Ureter (tissue), 1 donor: ENCODE results near the gene LLPH. TPM values are rescaled to one million over a fixed set of nuclear protein-coding genes. Genes with fewer than 3 reads are reported as not detected.

Experiments
- DNase-seq: peaks from one replicate; pipeline ENCODE4 v3.0.0-alpha.2; 2020; ENCODE audit warnings: low spot score
- total RNA-seq: library from RNA; stranded (reverse); gene quantifications from one replicate; pipeline ENCODE4 v1.2.4, GENCODE V29; 2023
- donor health status: DM: yes; HTN: yes; CAD: no.

LLPH gene
- total RNA-seq, 1 donor from 2014 or later, result 27.6 TPM

DNA sequence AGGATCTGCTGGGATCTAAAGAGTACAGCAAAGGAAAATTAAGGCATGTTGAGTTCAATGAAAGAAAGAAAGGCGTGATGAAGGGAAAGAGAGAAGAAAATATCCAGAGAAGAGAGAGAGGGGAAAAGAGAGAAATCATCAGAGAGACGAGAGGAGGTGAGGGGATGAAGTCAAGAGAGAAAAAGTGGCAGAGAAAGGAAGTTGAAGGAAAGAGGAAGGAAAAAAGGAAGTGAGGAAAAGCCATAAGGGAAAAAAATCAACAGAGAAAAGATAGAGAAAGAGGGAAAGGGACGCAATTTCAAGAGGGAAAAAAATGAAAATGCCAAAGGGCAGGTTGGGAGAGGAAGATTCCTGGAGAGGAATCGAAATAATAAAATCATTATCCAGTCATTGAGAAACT is 40.4 kb downstream of the LLPH start:
- no peak for DNase-seq

DNA sequence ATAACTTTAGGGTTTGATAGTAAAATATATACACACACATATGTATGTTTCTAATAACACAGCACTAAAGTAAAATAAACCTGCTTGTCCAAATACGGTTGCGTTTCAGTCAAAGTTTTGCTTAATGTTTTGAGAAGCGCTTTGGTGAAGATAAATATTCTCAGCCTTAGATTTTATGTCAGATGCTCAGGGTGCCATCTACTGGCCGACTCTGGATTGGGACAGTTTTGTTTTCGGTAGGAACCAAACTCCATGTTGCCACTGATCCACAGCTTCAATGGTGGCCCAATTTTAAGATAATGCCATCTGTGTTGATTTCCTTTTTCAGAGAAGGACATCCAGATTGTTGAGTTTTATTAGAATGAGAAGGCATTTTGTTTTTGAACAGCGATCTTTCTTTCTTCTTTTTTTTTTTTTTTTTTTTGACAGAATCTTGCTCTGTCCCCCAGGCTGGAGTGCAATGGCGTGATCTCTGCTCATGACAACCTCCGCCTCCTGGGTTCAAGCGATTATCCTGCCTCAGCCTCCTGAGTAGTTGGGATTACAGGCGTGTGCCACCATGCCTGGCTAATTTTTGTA is 43.1 kb downstream of the LLPH start:
- DNase-seq, result peak; percentile 62

DNA sequence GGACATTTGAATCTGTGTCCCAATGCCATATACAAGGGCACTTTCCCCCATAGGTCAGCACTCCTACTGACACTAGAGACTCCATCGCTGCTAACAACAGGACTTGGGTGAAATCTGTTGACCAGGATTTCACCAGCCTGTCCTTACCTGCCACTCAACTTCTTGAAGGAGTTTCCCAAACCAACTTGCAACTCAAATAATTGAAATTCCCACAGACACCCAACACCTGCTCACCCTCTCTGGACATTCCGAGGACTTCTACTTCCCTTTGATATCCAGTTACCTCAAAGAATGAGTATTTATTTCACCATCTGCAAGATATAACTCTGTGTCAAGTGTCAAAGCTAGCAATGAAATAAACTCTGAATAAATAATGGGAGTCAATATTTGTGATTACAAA is 44.6 kb downstream of the LLPH start:
- no peak for DNase-seq

DNA sequence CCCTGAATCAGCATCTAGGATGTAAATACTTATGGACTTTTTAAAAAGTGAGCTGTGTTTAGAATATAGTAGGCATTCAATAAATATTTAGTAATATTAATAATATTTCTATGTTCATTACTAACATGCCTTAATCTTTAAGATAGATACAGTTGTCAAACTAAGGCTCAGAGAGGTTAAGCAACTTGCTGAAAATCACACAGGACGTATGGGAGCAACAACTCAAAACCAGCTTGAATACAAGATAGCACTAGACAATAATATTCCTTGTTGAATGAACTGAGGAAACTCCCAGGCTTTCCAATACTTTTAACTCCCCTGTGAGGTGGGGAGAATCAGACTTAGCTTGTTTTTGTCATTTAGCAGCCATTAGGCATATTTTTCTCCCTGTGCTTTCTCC is 45.3 kb downstream of the LLPH start:
- no peak for DNase-seq

DNA sequence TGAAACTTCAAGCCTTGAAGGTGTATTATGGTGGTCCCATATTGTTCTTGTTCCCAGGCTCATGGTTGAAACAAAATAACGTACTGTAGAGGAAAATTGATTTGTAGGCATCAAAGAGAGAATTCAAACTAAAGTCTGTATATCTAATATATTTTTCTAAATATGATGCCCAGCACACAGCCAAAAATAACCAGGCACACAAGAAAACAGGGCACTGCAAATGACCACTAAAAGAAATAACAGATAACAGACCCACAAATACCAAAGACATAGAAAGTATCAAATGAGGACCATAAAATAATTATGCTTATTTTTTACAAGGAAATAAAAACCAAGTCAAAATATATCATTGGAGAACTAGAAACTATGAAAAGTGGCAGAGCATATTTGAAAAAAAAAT is 46.8 kb downstream of the LLPH start:
- no peak for DNase-seq

DNA sequence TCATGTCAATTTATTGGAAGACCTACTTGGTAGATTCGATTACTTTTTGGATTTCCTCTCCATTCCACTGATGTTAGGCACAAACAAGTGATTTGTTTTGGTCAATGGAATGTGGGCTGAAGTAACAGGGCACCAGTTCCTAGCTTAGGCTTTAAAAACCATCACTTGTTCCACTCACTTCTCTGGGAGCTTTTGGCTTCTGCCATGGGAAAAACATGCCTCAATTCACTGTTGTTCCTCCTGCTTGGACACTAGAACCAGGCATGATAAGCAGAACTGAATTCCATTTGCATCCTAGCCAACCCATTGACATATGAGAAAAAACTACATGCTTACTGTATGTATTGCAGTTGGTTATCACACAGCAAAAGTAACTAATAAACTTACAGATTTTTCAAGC is 47.8 kb downstream of the LLPH start:
- DNase-seq, result no peak

DNA sequence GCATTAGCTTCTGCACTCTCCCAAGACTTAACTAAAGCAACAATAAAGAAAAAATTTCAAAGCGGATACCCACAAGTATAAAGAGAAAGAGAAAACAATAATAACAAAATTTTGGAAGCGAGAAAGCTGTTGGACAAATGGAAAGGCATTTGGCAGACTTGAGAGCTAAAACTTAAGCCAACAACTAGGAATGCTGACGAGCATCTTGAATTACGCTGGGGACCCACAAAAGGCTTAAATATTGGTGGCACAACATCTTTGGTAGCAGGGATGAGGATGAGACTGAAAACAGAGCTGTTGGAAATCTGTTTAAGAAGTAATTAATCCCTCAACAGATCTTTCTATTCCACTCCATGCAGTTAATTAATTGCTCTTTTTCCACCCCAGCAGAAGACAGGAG is 49.8 kb downstream of the LLPH start:
- DNase-seq, result no peak

DNA sequence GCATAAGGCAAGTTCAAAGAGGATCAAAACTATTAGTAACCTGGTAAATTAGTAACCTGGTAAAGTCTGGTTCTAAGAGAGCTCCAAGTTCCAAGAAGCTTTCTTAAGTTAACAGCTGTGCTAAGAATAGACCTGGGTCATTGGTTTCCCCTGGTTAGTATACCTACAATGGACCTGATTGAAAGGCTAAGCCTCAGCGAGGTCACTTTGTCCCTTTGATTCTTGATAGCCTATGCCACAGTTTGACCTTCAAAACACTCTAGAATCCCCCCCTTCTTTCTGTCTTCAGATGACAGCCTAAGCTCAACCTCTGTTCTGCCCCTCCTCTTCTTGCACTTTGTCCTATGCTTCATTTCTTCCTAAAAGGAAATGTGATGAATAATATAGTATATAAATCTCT is 53.0 kb downstream of the LLPH start:
- no peak for DNase-seq

DNA sequence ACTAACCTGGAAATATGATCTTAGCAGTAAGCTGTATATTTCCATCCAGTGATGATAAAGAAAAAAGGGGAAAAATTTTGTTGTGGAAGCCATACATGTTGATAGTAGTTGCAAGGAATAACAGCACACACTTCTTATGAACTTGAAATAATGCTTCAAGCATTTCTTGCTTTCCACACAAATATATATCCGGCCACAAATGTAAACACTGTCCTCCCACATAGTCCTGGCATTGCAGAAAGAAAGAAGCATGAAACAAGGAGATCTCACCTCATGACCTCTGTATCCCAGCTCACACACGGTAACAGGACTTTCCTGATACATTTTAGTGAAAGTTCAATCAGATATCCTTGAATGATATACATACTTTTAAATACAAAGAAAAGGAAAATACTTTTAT is 56.0 kb downstream of the LLPH start:
- DNase-seq, result no peak

DNA sequence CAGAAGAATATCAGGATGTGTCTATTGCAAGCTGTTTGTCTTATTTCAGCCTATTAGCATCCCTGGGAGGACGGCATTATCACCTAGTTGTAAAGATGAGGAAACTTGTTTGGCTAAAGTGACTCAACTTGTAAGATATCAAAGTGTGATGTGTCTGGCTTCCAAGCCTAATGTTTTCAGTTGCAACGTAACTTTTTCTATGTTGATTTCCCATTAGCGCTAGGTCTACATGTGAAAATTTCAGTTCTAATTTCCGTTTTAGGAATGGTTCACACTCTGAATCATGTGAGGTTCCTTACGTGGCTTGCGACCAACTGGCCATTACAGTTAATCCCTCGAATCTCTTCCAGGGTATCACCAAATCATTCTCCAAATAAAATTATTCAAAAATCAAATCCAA is 58.0 kb downstream of the LLPH start:
- DNase-seq, result no peak

DNA sequence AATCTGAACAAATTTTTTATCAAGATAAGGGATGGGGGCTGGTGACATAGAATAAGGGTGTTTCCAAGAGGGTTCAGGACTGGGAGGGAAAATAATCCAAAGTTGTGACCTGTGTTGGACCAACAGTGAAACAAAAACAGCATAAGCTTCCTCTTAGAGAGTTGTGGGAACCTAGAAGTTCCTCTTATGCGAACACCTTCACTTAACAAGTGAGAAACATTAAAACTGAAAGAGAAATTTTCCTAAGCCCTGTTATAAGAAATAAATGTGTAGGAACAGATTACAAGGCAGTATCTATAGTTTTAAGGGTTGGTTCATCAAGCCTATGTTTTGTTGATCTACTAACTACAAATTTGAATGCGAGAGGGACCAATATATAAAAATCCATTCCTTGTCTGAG is 58.4 kb downstream of the LLPH start:
- DNase-seq, result no peak

DNA sequence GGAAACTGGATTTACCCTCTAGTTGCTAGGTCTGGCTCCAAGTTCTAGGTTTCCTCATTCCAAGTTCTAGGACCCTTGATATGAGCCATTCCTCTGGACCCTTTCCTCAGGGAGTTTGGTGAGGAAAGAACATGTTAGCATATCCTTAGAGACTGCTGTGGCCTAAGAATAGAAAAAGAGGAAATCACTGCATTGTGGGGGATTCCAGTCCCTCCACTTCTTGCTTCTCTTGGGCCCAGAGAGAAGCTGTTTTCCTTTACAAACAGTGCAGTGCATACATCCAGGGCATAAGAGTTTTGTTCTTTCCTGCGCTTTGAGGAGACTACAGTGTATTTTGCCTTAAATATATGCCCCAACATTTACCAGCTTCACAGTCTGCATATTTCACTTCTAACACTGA is 59.0 kb downstream of the LLPH start:
- DNase-seq, result no peak

DNA sequence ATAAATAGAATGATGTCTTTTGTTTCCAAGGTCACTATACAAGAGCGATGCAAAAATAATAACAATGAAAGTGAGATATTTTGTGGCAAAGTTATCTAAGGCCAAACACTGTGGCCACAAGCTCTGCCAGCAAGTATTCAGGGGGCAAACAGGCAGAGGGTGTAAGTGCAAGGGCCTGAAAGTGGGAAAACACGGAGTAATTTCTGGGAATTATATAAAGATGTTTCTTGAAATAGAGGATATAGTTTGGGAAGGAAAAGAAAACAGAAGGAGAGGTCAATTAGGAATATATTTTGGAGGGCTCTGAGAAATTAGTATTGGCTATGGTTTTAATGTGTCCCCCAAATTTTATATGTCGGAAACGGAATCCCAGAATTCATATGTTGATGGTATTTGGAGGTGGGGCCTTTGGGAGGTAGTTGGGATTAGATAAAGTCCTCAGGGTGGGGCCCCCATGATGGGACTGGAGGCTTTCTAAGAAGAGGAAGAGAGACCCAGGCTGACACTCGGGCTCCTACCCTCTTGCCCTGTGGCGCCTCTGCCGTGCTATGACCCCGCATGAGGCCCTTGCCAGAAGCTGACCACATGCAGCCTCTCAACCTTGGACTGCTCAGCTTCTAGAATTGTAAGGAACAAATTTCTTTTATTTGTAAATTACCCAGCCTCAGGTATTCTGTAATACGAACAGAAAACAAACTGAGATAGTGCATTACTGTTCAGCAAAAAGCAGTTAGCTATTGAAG is 60.0 kb downstream of the LLPH start:
- no peak for DNase-seq

DNA sequence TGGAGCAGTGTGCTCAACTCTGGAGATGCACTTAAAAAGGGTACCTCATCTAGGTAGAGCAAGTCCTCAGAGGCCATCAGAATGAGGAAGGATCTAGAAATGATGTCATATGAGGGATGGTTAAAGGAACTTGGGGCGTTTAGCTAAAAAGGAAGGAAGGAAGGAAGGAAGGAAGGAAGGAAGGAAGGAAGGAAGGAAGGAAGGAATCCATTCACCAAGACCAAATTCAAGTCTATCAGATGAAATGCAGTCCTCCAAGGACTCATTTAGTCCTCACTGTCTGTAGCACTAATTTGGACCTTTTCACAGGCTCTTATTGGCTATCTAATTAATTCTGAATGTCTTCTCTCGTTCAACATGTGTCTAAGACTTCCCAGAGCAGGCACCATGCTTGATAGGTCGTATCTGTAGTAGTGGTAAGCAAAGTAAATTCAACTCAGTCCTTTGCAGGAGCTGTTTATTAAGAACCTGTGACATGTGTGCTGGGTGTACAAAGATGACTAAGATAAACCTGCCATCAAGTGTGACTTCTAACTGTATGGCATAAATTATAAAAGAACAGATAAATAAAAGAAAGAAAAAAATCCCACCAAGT is 63.5 kb downstream of the LLPH start:
- DNase-seq, result no peak

Other genes starting within 250 kb of the LLPH start
- gene TMBIM4, start 39.2 kb upstream of the LLPH start, total RNA-seq, result 124 TPM
- 23.1 TPM for gene IRAK3, start 58.5 kb upstream of the LLPH start, total RNA-seq
- gene HELB, start 171.7 kb upstream of the LLPH start, total RNA-seq, result 7.0 TPM